ENCODE data around the gene MATCAP1.

MATCAP1 gene

DNA sequence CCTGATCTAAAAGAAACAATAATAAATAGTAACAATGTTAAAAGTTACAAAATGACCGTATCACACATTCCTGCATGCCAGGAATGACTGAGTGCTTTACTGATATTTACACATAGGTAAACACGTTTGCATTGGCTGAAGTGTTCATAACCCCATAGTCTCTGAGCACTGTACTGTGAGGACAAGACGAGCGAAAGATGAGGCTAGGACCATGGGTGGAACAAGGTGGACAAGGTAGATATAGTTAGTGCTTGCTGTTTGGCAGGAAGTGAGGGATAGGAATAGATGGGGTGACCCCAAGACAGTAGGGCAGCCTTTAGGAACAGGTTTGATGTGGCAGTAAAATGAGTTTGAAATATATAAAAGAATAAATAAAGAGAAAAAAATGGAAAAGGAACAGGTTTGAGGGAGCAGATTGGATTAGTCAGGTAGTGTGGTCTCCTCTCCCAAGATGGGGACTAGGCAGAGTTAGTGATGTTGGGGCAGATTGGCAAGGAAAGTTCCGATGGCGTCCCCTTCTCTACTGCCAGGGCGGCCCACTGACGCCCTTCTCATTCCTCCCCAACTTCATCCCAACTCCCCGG lies 7.7 kb upstream of the MATCAP1 start:
- H3K36me3 Mint-ChIP-seq (ENCODE audit: low read depth): peaks cover 23% of the 10 kb centered on the region
- no peaks in the 10 kb centered on the region for H3K9me3 Mint-ChIP-seq
- H3K4me3 Mint-ChIP-seq: peak overlapping the region; percentile 86 to 93 (median 89)
- peak overlapping the region; percentile 2 to 86 (median 67) for H3K27ac Mint-ChIP-seq
- H3K27me3 Mint-ChIP-seq (ENCODE audit: low read depth): no peaks in the 10 kb centered on the region
- TF ChIP-seq, protein P1, sequence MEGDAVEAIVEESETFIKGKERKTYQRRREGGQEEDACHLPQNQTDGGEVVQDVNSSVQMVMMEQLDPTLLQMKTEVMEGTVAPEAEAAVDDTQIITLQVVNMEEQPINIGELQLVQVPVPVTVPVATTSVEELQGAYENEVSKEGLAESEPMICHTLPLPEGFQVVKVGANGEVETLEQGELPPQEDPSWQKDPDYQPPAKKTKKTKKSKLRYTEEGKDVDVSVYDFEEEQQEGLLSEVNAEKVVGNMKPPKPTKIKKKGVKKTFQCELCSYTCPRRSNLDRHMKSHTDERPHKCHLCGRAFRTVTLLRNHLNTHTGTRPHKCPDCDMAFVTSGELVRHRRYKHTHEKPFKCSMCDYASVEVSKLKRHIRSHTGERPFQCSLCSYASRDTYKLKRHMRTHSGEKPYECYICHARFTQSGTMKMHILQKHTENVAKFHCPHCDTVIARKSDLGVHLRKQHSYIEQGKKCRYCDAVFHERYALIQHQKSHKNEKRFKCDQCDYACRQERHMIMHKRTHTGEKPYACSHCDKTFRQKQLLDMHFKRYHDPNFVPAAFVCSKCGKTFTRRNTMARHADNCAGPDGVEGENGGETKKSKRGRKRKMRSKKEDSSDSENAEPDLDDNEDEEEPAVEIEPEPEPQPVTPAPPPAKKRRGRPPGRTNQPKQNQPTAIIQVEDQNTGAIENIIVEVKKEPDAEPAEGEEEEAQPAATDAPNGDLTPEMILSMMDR (IDR thresholded peaks at IDR 0.05; ENCODE audit: unreplicated experiment in 3 of 3): no peak
- H3K4me1 Mint-ChIP-seq: peaks cover 29% of the 10 kb centered on the region

DNA sequence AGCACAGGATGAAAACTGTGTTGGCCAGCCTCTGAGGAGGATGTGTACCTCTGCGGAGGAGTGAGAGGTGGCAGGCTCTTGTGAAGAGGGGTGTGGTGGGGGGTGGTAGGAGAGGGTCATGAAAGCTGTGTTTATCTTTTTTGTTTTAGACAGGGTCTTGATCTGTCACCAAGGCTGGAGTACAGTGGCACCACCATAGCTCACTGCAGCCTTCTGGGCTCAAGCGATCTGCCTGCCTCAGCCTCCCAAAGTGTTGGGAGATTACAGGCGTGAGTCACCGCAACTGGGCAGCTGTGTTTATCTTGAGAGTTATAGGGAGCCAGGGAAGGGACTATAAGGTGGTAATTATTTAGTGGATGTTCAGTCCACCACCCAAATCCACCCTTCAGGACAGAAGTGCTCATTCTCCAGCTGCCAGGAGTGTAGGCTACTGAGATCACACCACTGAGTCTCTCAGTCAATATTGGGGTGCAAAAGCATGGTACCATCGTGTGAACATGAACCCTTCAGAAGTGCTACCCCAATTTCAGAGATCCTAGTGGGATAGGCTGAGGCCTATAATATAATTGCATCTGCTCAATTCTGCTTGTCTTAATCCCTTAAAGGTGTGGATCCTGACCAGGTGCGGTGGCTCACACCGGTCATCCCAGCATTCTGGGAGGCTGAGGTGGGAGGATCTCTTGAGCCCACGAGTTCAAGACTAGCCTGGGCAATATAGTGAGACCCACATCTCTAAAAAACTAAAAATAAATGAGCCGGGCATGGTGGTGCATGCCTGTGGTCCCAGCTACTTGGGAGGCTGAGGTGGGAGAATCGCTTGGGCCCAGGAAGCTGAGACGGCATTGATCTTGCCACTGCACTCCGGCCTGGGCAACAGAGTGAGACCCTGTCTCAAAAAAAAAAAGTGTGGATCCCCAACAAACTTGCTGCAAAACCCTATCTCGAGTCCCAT lies 7.0 kb upstream of the MATCAP1 start:
- Mint-ChIP-seq H3K36me3 (ENCODE audit: low read depth) (peaks cover 16% of the 10 kb centered on the region), H3K27ac (peak overlapping the region in 2 of 3 experiments; percentile 6 to 23), H3K9me3 (no peaks in the 10 kb centered on the region), H3K4me3 (peak overlapping the region; percentile 86 to 93 (median 89)), H3K27me3 (ENCODE audit: low read depth) (peaks cover 3% of the 10 kb centered on the region), H3K4me1 (peaks cover 26% of the 10 kb centered on the region)
- TF ChIP-seq, protein P1 (IDR thresholded peaks at IDR 0.05; ENCODE audit: unreplicated experiment in 3 of 3): no peak

DNA sequence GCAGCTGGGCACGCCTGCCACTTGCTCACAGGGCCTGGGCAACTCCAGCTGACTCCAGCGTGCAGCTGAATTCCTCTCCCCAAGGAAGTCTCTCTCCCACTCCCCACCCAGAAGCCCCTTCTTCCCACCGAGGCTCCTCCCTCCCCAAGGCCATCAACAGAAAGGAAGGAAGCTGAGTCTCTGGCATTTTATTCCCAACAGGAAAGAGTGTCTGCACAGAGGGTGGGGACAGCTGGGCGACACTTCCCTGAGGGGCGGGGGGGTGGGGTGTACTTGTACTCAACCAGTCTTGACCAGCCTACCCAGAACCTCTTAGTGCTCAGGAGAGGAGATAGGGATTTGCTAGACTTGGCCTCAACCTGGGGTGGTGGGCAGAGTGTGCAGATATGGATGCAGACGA lies 6.3 kb upstream of the MATCAP1 start, which contains the start of gene EXOC3L1:
TSS of gene EXOC3L1 (minus strand) at position 96 of the 400 bp plus-strand sequence. CDS start 460 bp downstream, outside the sequence.
- TF ChIP-seq, protein P1 (IDR thresholded peaks at IDR 0.05; ENCODE audit: unreplicated experiment in 3 of 3): no peak
- Mint-ChIP-seq H3K36me3 (ENCODE audit: low read depth) (peaks cover 10% of the 10 kb centered on the region), H3K9me3 (no peaks in the 10 kb centered on the region), H3K4me1 (peaks cover 33% of the 10 kb centered on the region), H3K4me3 (peak within 1 kb of the TSS; percentile 86 to 93 (median 89)), H3K27me3 (ENCODE audit: low read depth) (peaks cover 9% of the 10 kb centered on the region), H3K27ac (peak within 1 kb of the TSS in 2 of 3 experiments; percentile 6 to 23)

DNA sequence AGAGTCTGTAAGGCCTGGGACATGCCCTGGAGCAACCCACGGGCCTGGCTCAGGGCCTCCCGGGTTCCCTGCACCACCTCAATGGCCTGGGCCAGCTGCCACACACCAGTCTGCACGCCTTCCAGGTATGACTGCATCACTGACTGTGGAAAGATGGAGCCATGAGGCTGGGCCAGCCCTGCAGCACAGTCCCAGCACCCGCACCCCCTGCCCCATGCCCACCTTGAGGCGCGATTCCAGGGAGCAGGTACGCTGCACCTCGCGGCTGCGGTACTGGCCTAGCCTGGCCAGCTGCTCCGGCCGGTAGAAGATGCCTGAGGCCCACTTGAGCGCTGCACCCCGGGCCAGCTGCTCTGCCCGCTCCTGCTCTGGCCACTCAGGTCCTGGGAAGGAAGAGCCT lies 5.0 kb upstream of the MATCAP1 start:
- Mint-ChIP-seq H3K9me3 (no peaks in the 10 kb centered on the region), H3K4me1 (peaks cover 30% of the 10 kb centered on the region), H3K4me3 (no peak overlapping the region), H3K36me3 (ENCODE audit: low read depth) (peaks cover under 1% of the 10 kb centered on the region), H3K27ac (no peak overlapping the region), H3K27me3 (ENCODE audit: low read depth) (peaks cover 10% of the 10 kb centered on the region)
- TF ChIP-seq, protein P1 (IDR thresholded peaks at IDR 0.05; ENCODE audit: unreplicated experiment in 3 of 3): no peak

DNA sequence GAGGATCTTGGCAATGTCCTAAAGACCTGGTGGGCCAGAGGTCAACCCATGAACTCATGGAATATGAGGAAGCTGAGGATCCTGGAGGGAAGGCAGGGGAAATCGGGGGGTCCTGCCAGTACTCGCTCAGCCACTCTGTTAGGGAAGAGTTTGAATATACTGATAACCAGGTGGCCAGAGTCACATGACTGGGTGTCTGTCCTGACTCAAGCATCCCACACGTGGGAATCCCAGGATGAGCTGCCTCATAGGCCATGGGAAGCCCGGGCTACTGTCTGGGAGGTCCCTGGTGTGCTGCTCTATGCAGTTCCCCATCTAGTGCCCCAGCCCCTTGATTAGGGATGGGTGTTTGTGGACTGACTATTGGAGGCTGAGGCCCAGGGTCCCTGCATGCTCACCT lies 4.6 kb upstream of the MATCAP1 start:
- Mint-ChIP-seq H3K4me3 (peak overlapping the region in 1 of 3 experiments; percentile 57), H3K27me3 (ENCODE audit: low read depth) (peaks cover 10% of the 10 kb centered on the region), H3K27ac (no peak overlapping the region), H3K36me3 (ENCODE audit: low read depth) (no peaks in the 10 kb centered on the region), H3K9me3 (no peaks in the 10 kb centered on the region), H3K4me1 (peaks cover 26% of the 10 kb centered on the region)
- TF ChIP-seq, protein P1 (IDR thresholded peaks at IDR 0.05; ENCODE audit: unreplicated experiment in 3 of 3): no peak
